Astrocyte (in vitro differentiated cells and primary cell): ENCODE measurements around the gene CMBL. TPM values are rescaled to one million over a fixed set of nuclear protein-coding genes. Genes with fewer than 3 reads are reported as not detected.
"Not testable (repeated sequence)": the region's sequence is repeated elsewhere in the genome, so short reads cannot be mapped to it uniquely, and the experiment has no call there.

Experiments
- DNase-seq: peaks from one replicate; pipeline ENCODE4 v3.0.0-alpha.2; 2010; ENCODE audit warnings: low read depth
- FAIRE-seq: peaks from 2 replicates; lab custom pipeline; 2011; peaks lifted over from hg19 to GRCh38; lab: Jason Lieb, UNC
- H2AFZ ChIP-seq: 2 replicates; pipeline ENCODE4 v1.6.0; 2012; ENCODE audit warnings: low read depth, low read length, inconsistent platforms
- H3K27ac ChIP-seq: 2 replicates; pipeline ENCODE4 v1.5.1; 2011; ENCODE audit warnings: low read depth, low read length, inconsistent platforms
- H3K27me3 ChIP-seq: 2 replicates; pipeline ENCODE4 v1.6.0; 2011; ENCODE audit warnings: low read length, inconsistent platforms; ENCODE audit not compliant: insufficient read depth
- H3K36me3 ChIP-seq: 2 replicates; pipeline ENCODE4 v1.5.1; 2011; ENCODE audit warnings: low read length, inconsistent platforms; ENCODE audit not compliant: insufficient read depth
- H3K4me1 ChIP-seq: 2 replicates; pipeline ENCODE4 v1.5.1; 2011; ENCODE audit warnings: low read length, inconsistent platforms; ENCODE audit not compliant: insufficient read depth
- H3K4me2 ChIP-seq: 2 replicates; pipeline ENCODE4 v1.6.0; 2012; ENCODE audit warnings: low read length, inconsistent platforms
- H3K4me3 ChIP-seq: 2 replicates; pipeline ENCODE4 v1.5.1; 2011; ENCODE audit warnings: low read depth, mild to moderate bottlenecking, low read length, inconsistent platforms; ENCODE audit not compliant: insufficient read depth
- H3K79me2 ChIP-seq: 2 replicates; pipeline ENCODE4 v1.6.0; 2012; ENCODE audit warnings: mild to moderate bottlenecking, low read length, inconsistent platforms; ENCODE audit not compliant: insufficient read depth
- H3K9ac ChIP-seq: 2 replicates; pipeline ENCODE4 v1.6.0; 2012; ENCODE audit warnings: mild to moderate bottlenecking, low read length, inconsistent platforms
- H3K9me3 ChIP-seq: 2 replicates; pipeline ENCODE4 v1.5.1; 2012; ENCODE audit warnings: low read depth, mild to moderate bottlenecking, low read length, inconsistent platforms; ENCODE audit not compliant: insufficient read depth
- H4K20me1 ChIP-seq: 2 replicates; pipeline ENCODE4 v1.6.0; 2012; ENCODE audit warnings: low read length, inconsistent platforms; ENCODE audit not compliant: insufficient read depth
- H3K27ac Mint-ChIP-seq: one replicate; pipeline ENCODE4 v1.8.0; 2021; ENCODE audit warnings: mild to moderate bottlenecking, mixed read lengths; ENCODE audit not compliant: unreplicated experiment
- H3K27me3 Mint-ChIP-seq: one replicate; pipeline ENCODE4 v1.8.0; 2021; ENCODE audit warnings: low read depth, mixed read lengths; ENCODE audit not compliant: unreplicated experiment
- H3K36me3 Mint-ChIP-seq: one replicate; pipeline ENCODE4 v1.8.0; 2021; ENCODE audit warnings: low read depth, mixed read lengths; ENCODE audit not compliant: unreplicated experiment
- H3K4me1 Mint-ChIP-seq: one replicate; pipeline ENCODE4 v1.8.0; 2021; ENCODE audit warnings: low read depth, mixed read lengths; ENCODE audit not compliant: unreplicated experiment
- H3K4me3 Mint-ChIP-seq: one replicate; pipeline ENCODE4 v1.8.0; 2021; ENCODE audit warnings: mild to moderate bottlenecking, moderate library complexity, mixed read lengths; ENCODE audit not compliant: unreplicated experiment
- H3K9me3 Mint-ChIP-seq: one replicate; pipeline ENCODE4 v1.8.0; 2021; ENCODE audit warnings: mild to moderate bottlenecking, mixed read lengths; ENCODE audit not compliant: unreplicated experiment
- EZH2 ChIP-seq: IDR thresholded peaks from 2 replicates; pipeline ENCODE4 v1.6.1; 2012; ENCODE audit warnings: mild to moderate bottlenecking, low read length, inconsistent platforms; ENCODE audit not compliant: insufficient read depth
- total RNA-seq: library from RNA; stranded (reverse); gene quantifications from 2 replicates; pipeline ENCODE4 v1.2.1, GENCODE V29; 2021
- TF ChIP-seq, protein P1 (sequence below): IDR thresholded peaks from 2 replicates; pipeline ENCODE4 v1.5.1; 2011; ENCODE audit warnings: low read depth, mild to moderate bottlenecking, inconsistent platforms, low read length, moderate library complexity; ENCODE audit not compliant: insufficient read depth

CMBL gene
- total RNA-seq, 1 donor from 2014 or later: 39.7 TPM

DNA sequence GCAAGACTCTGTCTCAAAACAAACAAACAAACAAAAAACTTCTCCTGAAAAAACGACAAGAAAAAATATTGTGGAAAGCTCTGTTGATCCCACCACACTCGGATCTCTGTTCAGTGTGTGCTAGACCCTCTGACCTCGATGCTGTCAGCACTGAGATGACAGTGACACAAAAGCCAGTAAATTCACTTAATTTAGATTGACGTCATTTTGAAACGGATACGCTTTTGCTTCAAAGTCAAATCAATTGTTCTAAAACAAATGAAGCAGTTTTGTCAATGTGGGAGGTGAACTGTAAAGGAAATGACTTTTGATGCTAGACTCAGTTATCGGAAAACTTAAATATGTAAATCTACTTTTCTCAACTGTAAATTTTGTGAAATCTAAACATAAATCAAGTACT is 31.0 kb downstream of the CMBL start:
- no peak overlapping the region for H2AFZ ChIP-seq
- no peak overlapping the region for H3K27ac ChIP-seq
- H3K4me3 ChIP-seq: no peak overlapping the region
- H3K27me3 ChIP-seq: no peaks in the 10 kb centered on the region
- DNase-seq: no peak
- H3K36me3 Mint-ChIP-seq: peaks cover 10% of the 10 kb centered on the region
- peaks cover 5% of the 10 kb centered on the region for H3K9me3 Mint-ChIP-seq
- peaks cover 7% of the 10 kb centered on the region for H3K27me3 Mint-ChIP-seq
- no peak for FAIRE-seq
- no peak overlapping the region for H3K9ac ChIP-seq
- H4K20me1 ChIP-seq: no peaks in the 10 kb centered on the region
- H3K4me1 ChIP-seq: no peaks in the 10 kb centered on the region
- H3K4me2 ChIP-seq: no peak overlapping the region
- H3K4me3 Mint-ChIP-seq: no peak overlapping the region
- H3K36me3 ChIP-seq: peaks cover 5% of the 10 kb centered on the region
- H3K27ac Mint-ChIP-seq: no peak overlapping the region
- H3K9me3 ChIP-seq: no peaks in the 10 kb centered on the region
- peaks cover 19% of the 10 kb centered on the region for H3K4me1 Mint-ChIP-seq
- TF ChIP-seq, protein P1, sequence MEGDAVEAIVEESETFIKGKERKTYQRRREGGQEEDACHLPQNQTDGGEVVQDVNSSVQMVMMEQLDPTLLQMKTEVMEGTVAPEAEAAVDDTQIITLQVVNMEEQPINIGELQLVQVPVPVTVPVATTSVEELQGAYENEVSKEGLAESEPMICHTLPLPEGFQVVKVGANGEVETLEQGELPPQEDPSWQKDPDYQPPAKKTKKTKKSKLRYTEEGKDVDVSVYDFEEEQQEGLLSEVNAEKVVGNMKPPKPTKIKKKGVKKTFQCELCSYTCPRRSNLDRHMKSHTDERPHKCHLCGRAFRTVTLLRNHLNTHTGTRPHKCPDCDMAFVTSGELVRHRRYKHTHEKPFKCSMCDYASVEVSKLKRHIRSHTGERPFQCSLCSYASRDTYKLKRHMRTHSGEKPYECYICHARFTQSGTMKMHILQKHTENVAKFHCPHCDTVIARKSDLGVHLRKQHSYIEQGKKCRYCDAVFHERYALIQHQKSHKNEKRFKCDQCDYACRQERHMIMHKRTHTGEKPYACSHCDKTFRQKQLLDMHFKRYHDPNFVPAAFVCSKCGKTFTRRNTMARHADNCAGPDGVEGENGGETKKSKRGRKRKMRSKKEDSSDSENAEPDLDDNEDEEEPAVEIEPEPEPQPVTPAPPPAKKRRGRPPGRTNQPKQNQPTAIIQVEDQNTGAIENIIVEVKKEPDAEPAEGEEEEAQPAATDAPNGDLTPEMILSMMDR: no peak
- no peak for TF ChIP-seq EZH2
- H3K79me2 ChIP-seq: no peaks in the 10 kb centered on the region

- TF ChIP-seq, protein P1: no peak
- TF ChIP-seq EZH2: no peak
- H3K27ac Mint-ChIP-seq: no peak overlapping the region
- peaks cover 19% of the 10 kb centered on the region for H3K4me1 Mint-ChIP-seq
Measured at GRCh38 chr5:10275991-10276390, 31.7 kb downstream of the CMBL start.

DNA sequence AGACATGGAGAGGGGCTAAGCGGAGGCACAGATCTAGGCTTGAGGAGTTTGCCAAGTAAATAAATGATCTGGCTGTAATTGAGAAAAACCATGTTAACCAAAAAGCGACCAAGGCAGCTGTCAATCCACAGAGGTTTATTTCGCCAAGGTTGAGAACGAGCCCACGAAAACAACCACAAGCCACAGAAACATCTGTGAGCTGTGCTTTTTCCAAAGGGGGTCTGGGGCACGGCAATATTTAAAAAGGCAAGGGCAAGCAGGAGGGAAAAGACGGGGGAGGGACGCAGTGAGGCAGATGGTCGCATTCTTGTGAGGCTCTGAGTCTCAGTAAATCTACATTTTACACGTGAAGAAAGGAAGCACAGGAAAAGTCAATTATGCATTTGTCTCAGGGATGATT is 32.2 kb downstream of the CMBL start:
- H3K27ac Mint-ChIP-seq: no peak overlapping the region
- no peak for DNase-seq
- Histone ChIP-seq H3K27me3 (no peaks in the 10 kb centered on the region), H3K9me3 (no peaks in the 10 kb centered on the region), H3K4me1 (no peaks in the 10 kb centered on the region), H3K79me2 (no peaks in the 10 kb centered on the region), H3K4me3 (no peak overlapping the region), H3K36me3 (peaks cover 5% of the 10 kb centered on the region), H4K20me1 (no peaks in the 10 kb centered on the region), H3K4me2 (no peak overlapping the region), H3K9ac (no peak overlapping the region), H2AFZ (no peak overlapping the region), H3K27ac (no peak overlapping the region)
- FAIRE-seq: no peak
- H3K27me3 Mint-ChIP-seq: peaks cover 13% of the 10 kb centered on the region
- no peak for TF ChIP-seq EZH2
- TF ChIP-seq, protein P1: no peak
- peaks cover 19% of the 10 kb centered on the region for H3K4me1 Mint-ChIP-seq
- peaks cover 5% of the 10 kb centered on the region for H3K9me3 Mint-ChIP-seq
- H3K36me3 Mint-ChIP-seq: peaks cover 12% of the 10 kb centered on the region
- peak overlapping the region; percentile 1 for H3K4me3 Mint-ChIP-seq

More at GRCh38 chr5:10275991-10276390, 31.7 kb downstream of the CMBL start:
- Histone ChIP-seq H3K79me2 (no peaks in the 10 kb centered on the region), H4K20me1 (no peaks in the 10 kb centered on the region), H2AFZ (no peak overlapping the region), H3K27ac (no peak overlapping the region), H3K9me3 (no peaks in the 10 kb centered on the region), H3K9ac (no peak overlapping the region), H3K4me2 (no peak overlapping the region), H3K36me3 (peaks cover 5% of the 10 kb centered on the region), H3K4me3 (no peak overlapping the region), H3K27me3 (no peaks in the 10 kb centered on the region), H3K4me1 (no peaks in the 10 kb centered on the region)
- peaks cover 5% of the 10 kb centered on the region for H3K9me3 Mint-ChIP-seq
- peaks cover 12% of the 10 kb centered on the region for H3K36me3 Mint-ChIP-seq
- FAIRE-seq (no peak), DNase-seq (no peak)
- peak overlapping the region; percentile 1 for H3K4me3 Mint-ChIP-seq
- peaks cover 10% of the 10 kb centered on the region for H3K27me3 Mint-ChIP-seq

DNA sequence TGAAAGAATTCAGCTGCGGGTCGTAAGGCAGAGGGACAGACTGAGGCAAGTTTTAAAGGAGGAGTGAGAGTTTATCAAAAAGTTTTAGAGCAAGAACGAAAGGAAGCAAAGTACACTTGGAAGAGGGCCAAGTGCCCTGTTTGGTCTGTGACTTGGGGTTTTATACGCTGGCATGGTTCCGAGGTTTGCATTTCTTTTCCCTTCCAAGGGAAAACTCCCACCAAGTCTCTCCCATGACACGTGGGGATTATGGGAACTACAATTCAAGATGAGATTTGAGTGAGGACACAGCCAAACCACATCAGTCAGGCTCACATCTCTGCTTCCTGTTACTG is 34.9 kb downstream of the CMBL start:
- not testable (repeated sequence) for H3K9ac ChIP-seq, H3K4me1 ChIP-seq, H3K27ac ChIP-seq, H3K9me3 ChIP-seq, H3K27me3 ChIP-seq, H2AFZ ChIP-seq, H3K4me3 ChIP-seq, H3K79me2 ChIP-seq, H3K36me3 ChIP-seq, H3K36me3 Mint-ChIP-seq, DNase-seq, H3K4me3 Mint-ChIP-seq, FAIRE-seq, H3K27ac Mint-ChIP-seq, H3K4me2 ChIP-seq, H3K9me3 Mint-ChIP-seq, H3K27me3 Mint-ChIP-seq, H4K20me1 ChIP-seq
- H3K4me1 Mint-ChIP-seq: peaks cover 22% of the 10 kb centered on the region
